GM21381 (cell line): ENCODE results near the gene KSR1.
"Not testable (repeated sequence)": the region's sequence is repeated elsewhere in the genome, so short reads cannot be mapped to it uniquely, and the experiment has no call there.

Experiments used
- ATAC-seq: cut with Tn5 transposase; IDR thresholded peaks from one replicate; pipeline ENCODE4 v1.9.1; 2021; ENCODE audit warnings: mild to moderate bottlenecking, moderate library complexity; ENCODE audit not compliant: unreplicated experiment

The KSR1 gene

GRCh38 chr17:27425991-27426390 is 30.3 kb upstream of the KSR1 start:
- no peak for ATAC-seq

GRCh38 chr17:27426471-27426870 is 29.8 kb upstream of the KSR1 start:
- ATAC-seq = not testable (repeated sequence)

GRCh38 chr17:27427166-27427862 is 28.9 kb upstream of the KSR1 start:
- ATAC-seq = not testable (repeated sequence)

- ATAC-seq = no peak
These were observed 27.3 kb upstream of the KSR1 start for GRCh38 chr17:27428781-27429505.

- no peak for ATAC-seq
These were observed 26.4 kb upstream of the KSR1 start for GRCh38 chr17:27429666-27430382.

GRCh38 chr17:27430383-27430840 is 25.8 kb upstream of the KSR1 start:
- ATAC-seq = no peak

GRCh38 chr17:27430882-27431491 is 25.3 kb upstream of the KSR1 start:
- ATAC-seq = no peak

- ATAC-seq = no peak
These were observed 22.7 kb upstream of the KSR1 start for GRCh38 chr17:27433521-27433920.

GRCh38 chr17:27435431-27436070 is 20.7 kb upstream of the KSR1 start:
- ATAC-seq = not testable (repeated sequence)

- no peak for ATAC-seq
These were observed 17.8 kb upstream of the KSR1 start for GRCh38 chr17:27438348-27438998.

- ATAC-seq = no peak
These were observed 16.9 kb upstream of the KSR1 start for GRCh38 chr17:27439342-27439741.

GRCh38 chr17:27442702-27443101 is 13.5 kb upstream of the KSR1 start:
- no peak for ATAC-seq

- ATAC-seq = no peak
These were observed 12.8 kb upstream of the KSR1 start for GRCh38 chr17:27443491-27443890.

- no peak for ATAC-seq
These were observed 10.3 kb upstream of the KSR1 start for GRCh38 chr17:27445971-27446370.

- no peak for ATAC-seq
These were observed 9.5 kb upstream of the KSR1 start for GRCh38 chr17:27446569-27447301.

- ATAC-seq = not testable (repeated sequence)
These were observed 7.7 kb upstream of the KSR1 start for GRCh38 chr17:27448534-27448933.

- no peak for ATAC-seq
These were observed 6.7 kb upstream of the KSR1 start for GRCh38 chr17:27449541-27449940.

GRCh38 chr17:27449988-27450387 is 6.3 kb upstream of the KSR1 start:
- no peak for ATAC-seq

GRCh38 chr17:27450416-27450815 is 5.8 kb upstream of the KSR1 start:
- no peak for ATAC-seq

GRCh38 chr17:27451906-27452305 is 4.3 kb upstream of the KSR1 start:
- ATAC-seq = no peak
